H9 (cell line): ENCODE measurements around the gene WSB2. TPM values are rescaled to one million over a fixed set of nuclear protein-coding genes. Genes with fewer than 3 reads are reported as not detected.
A peak's percentile ranks its signal among the peaks of the same experiment; 100 is the strongest.

ENCODE experiments used
- DNase-seq: peaks from one replicate; pipeline ENCODE4 v3.0.0-alpha.2; 2017
- H2AFZ ChIP-seq: one replicate; pipeline ENCODE4 v1.6.1; 2013; ENCODE audit warnings: mild to moderate bottlenecking, low read length, control low read depth, moderate library complexity
- H2AK5ac ChIP-seq: 2 replicates; pipeline ENCODE4 v1.6.1; 2013; ENCODE audit warnings: low read length, control low read depth, mixed read lengths; ENCODE audit not compliant: insufficient read length
- H2BK120ac ChIP-seq: one replicate; pipeline ENCODE4 v1.6.1; 2013; ENCODE audit warnings: low read depth, mild to moderate bottlenecking, low read length, control low read depth, inconsistent platforms; ENCODE audit not compliant: poor library complexity, severe bottlenecking
- H2BK12ac ChIP-seq: 2 replicates; pipeline ENCODE4 v1.6.1; 2013; ENCODE audit warnings: low read length, control low read depth, mixed read lengths, low read depth; ENCODE audit not compliant: insufficient read length
- H2BK15ac ChIP-seq: 2 replicates; pipeline ENCODE4 v1.6.1; 2013; ENCODE audit warnings: low read depth, low read length, control low read depth
- H2BK20ac ChIP-seq: one replicate; pipeline ENCODE4 v1.6.1; 2013; ENCODE audit warnings: low read depth, mild to moderate bottlenecking, low read length, control low read depth, inconsistent platforms; ENCODE audit not compliant: poor library complexity, severe bottlenecking
- H2BK5ac ChIP-seq: 2 replicates; pipeline ENCODE4 v1.6.1; 2013; ENCODE audit warnings: low read length, control low read depth, mixed read lengths; ENCODE audit not compliant: insufficient read length
- H3K14ac ChIP-seq: 2 replicates; pipeline ENCODE4 v1.6.1; 2013; ENCODE audit warnings: low read length, control low read depth; ENCODE audit not compliant: insufficient read depth
- H3K18ac ChIP-seq: 2 replicates; pipeline ENCODE4 v1.6.1; 2013; ENCODE audit warnings: low read depth, mild to moderate bottlenecking, mixed read lengths, low read length, control low read depth; ENCODE audit not compliant: insufficient read length
- H3K23ac ChIP-seq: 2 replicates; pipeline ENCODE4 v1.6.1; 2013; ENCODE audit warnings: low read length, control low read depth, mixed read lengths, low read depth; ENCODE audit not compliant: insufficient read length
- H3K23me2 ChIP-seq: 2 replicates; pipeline ENCODE4 v1.6.1; 2013; ENCODE audit warnings: low read depth, mild to moderate bottlenecking, mixed read lengths, low read length, control low read depth; ENCODE audit not compliant: insufficient read length, poor library complexity, severe bottlenecking
- H3K27ac ChIP-seq: 2 replicates; pipeline ENCODE4 v1.5.1; 2013; ENCODE audit warnings: low read length, control low read depth, mixed read lengths, low read depth; ENCODE audit not compliant: insufficient read length
- H3K27me3 ChIP-seq: 2 replicates; pipeline ENCODE4 v1.6.1; 2013; ENCODE audit warnings: low read length, control low read depth, inconsistent platforms; ENCODE audit not compliant: insufficient read depth
- H3K4ac ChIP-seq: 2 replicates; pipeline ENCODE4 v1.6.1; 2013; ENCODE audit warnings: low read depth, mild to moderate bottlenecking, control low read depth, inconsistent platforms, low read length, moderate library complexity
- H3K4me1 ChIP-seq: 2 replicates; pipeline ENCODE4 v1.6.1; 2013; ENCODE audit warnings: low read length, control low read depth, inconsistent platforms; ENCODE audit not compliant: insufficient read depth
- H3K4me2 ChIP-seq: 2 replicates; pipeline ENCODE4 v1.6.1; 2013; ENCODE audit warnings: low read length, control low read depth, mixed read lengths; ENCODE audit not compliant: insufficient read length, insufficient read depth
- H3K56ac ChIP-seq: 2 replicates; pipeline ENCODE4 v1.6.1; 2013; ENCODE audit warnings: low read depth, mild to moderate bottlenecking, mixed read lengths, low read length, control low read depth; ENCODE audit not compliant: insufficient read length
- H3K79me1 ChIP-seq: 2 replicates; pipeline ENCODE4 v1.6.1; 2013; ENCODE audit warnings: low read depth, mild to moderate bottlenecking, moderate library complexity, low read length, control low read depth, inconsistent platforms; ENCODE audit not compliant: insufficient read depth, poor library complexity, severe bottlenecking
- H3K79me2 ChIP-seq: 2 replicates; pipeline ENCODE4 v1.6.1; 2013; ENCODE audit warnings: low read length, control low read depth, inconsistent platforms; ENCODE audit not compliant: insufficient read depth
- H3K9ac ChIP-seq: 2 replicates; pipeline ENCODE4 v1.6.1; 2013; ENCODE audit warnings: low read length, control low read depth, mixed read lengths; ENCODE audit not compliant: insufficient read length; ENCODE audit errors: extremely low read depth
- H3K9me3 ChIP-seq: one replicate; pipeline ENCODE4 v1.6.1; 2013; ENCODE audit warnings: low read depth, low read length, inconsistent platforms; ENCODE audit not compliant: control insufficient read depth
- H3T11ph ChIP-seq: one replicate; pipeline ENCODE4 v1.6.1; 2013; ENCODE audit warnings: mild to moderate bottlenecking, low read length, control low read depth, inconsistent platforms
- H4K20me1 ChIP-seq: one replicate; pipeline ENCODE4 v1.6.1; 2013; ENCODE audit not compliant: control insufficient read depth, insufficient read length, insufficient read depth
- H4K5ac ChIP-seq: 2 replicates; pipeline ENCODE4 v1.6.1; 2013; ENCODE audit warnings: low read depth, mild to moderate bottlenecking, mixed read lengths, low read length, control low read depth; ENCODE audit not compliant: insufficient read length
- H4K8ac ChIP-seq: replicated peaks from 2 replicates; pipeline ENCODE4 v1.6.1; 2013; ENCODE audit warnings: low read length, control low read depth, mixed read lengths, low read depth; ENCODE audit not compliant: insufficient read length
- H4K91ac ChIP-seq: 2 replicates; pipeline ENCODE4 v1.6.1; 2013; ENCODE audit warnings: low read depth, mild to moderate bottlenecking, moderate library complexity, mixed read lengths, low read length, control low read depth; ENCODE audit not compliant: insufficient read length
- H3K27ac Mint-ChIP-seq, 3 experiments: 2 replicates in 2 of 3; 3 replicates in 1 of 3; pipeline ENCODE4 v1.8.0; 2020 to 2021; ENCODE audit warnings: mixed read lengths in 3 of 3, mild to moderate bottlenecking in 1 of 3, moderate library complexity in 1 of 3
- H3K27me3 Mint-ChIP-seq: 2 replicates; pipeline ENCODE4 v1.8.0; 2021; ENCODE audit warnings: low read depth, mild to moderate bottlenecking, moderate library complexity, mixed read lengths
- H3K36me3 Mint-ChIP-seq, 3 experiments: 2 replicates in 2 of 3; 3 replicates in 1 of 3; pipeline ENCODE4 v1.8.0; 2020 to 2021; ENCODE audit warnings: low read depth in 3 of 3, mixed read lengths in 3 of 3; ENCODE audit not compliant: insufficient read depth in 1 of 3
- H3K4me1 Mint-ChIP-seq, 2 experiments: 2 replicates each; pipeline ENCODE4 v1.8.0; 2020; ENCODE audit warnings: mixed read lengths in 2 of 2
- H3K4me3 Mint-ChIP-seq, 2 experiments: 2 replicates in 1 of 2; 3 replicates in 1 of 2; pipeline ENCODE4 v1.8.0; 2020 to 2021; ENCODE audit warnings: mild to moderate bottlenecking in 2 of 2, mixed read lengths in 2 of 2, moderate library complexity in 1 of 2
- H3K9me3 Mint-ChIP-seq, 2 experiments: 2 replicates in 1 of 2; 3 replicates in 1 of 2; pipeline ENCODE4 v1.8.0; 2020; ENCODE audit warnings: mild to moderate bottlenecking in 2 of 2, mixed read lengths in 2 of 2, moderate library complexity in 1 of 2
- WGBS: extraction: QIAGEN DNeasy Blood & Tissue Kit; methylation state at CpG from one replicate; pipeline ENCODE4 v1.1.7; 2013; ENCODE audit warnings: missing lambda C conversion rate, low lambda C conversion rate, mixed read lengths; ENCODE audit not compliant: insufficient read length; ENCODE audit errors: extremely low coverage; 5-methylcytosine and 5-hydroxymethylcytosine counted together
- total RNA-seq: library from RNA; stranded (reverse); gene quantifications from 2 replicates; pipeline ENCODE4 v1.2.1, GENCODE V29; 2021
- TF ChIP-seq, protein P1 (sequence below): fragments of 200-600 bp; sonication (generic); conservative IDR thresholded peaks from 3 replicates; pipeline ENCODE4 v1.8.0; 2021; ENCODE audit warnings: antibody characterized with exemption, mild to moderate bottlenecking

The WSB2 gene
- total RNA-seq, 1 experiment from 2014 or later, result 58.6 TPM

DNA sequence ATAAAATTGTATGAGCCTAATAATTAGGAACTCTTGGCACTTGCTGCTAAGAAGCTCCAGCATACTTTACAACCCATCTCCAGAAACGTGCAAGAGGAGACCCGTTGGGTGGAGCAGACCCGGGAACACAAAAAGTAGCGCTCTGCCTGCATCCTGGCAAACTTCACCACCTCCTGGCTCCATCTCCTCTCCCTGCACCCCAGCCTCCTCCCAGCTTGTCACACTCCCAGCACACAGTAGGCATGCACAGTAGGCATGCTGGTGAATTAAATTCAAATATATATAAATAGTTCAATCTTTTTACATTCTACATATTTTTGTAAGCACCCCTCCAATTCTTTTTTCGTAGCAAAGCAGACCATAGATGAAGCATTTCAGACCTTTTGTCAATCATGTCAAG is 41.6 kb upstream of the WSB2 start:
- H3K36me3 Mint-ChIP-seq, result peaks cover 8 to 30% (median 10%) of the 10 kb centered on the region in 3 experiments; a peak in 4 of 7 replicates
- peak overlapping the region; percentile 67 for H3K4me2 ChIP-seq
- TF ChIP-seq, protein P1, sequence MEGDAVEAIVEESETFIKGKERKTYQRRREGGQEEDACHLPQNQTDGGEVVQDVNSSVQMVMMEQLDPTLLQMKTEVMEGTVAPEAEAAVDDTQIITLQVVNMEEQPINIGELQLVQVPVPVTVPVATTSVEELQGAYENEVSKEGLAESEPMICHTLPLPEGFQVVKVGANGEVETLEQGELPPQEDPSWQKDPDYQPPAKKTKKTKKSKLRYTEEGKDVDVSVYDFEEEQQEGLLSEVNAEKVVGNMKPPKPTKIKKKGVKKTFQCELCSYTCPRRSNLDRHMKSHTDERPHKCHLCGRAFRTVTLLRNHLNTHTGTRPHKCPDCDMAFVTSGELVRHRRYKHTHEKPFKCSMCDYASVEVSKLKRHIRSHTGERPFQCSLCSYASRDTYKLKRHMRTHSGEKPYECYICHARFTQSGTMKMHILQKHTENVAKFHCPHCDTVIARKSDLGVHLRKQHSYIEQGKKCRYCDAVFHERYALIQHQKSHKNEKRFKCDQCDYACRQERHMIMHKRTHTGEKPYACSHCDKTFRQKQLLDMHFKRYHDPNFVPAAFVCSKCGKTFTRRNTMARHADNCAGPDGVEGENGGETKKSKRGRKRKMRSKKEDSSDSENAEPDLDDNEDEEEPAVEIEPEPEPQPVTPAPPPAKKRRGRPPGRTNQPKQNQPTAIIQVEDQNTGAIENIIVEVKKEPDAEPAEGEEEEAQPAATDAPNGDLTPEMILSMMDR, result no peak
- no peaks in the 10 kb centered on the region for H4K20me1 ChIP-seq
- peaks cover 6% of the 10 kb centered on the region for H3K79me1 ChIP-seq
- no peaks in the 10 kb centered on the region for H3K9me3 ChIP-seq
- no peak overlapping the region for H3K23ac ChIP-seq
- H3K27ac ChIP-seq, result no peak overlapping the region
- H3K4me1 ChIP-seq, result peaks cover 7% of the 10 kb centered on the region; the same call in 1 of the 2 replicates
- no peak for DNase-seq
- H3K56ac ChIP-seq, result no peak overlapping the region
- H2AFZ ChIP-seq, result no peak overlapping the region
- H2BK12ac ChIP-seq, result no peak overlapping the region
- no CpG with 5 or more reads among the region's 5 CpGs for WGBS
- H2BK120ac ChIP-seq, result no peak overlapping the region
- H3K4ac ChIP-seq, result no peak overlapping the region
- H4K8ac ChIP-seq, result no peak overlapping the region
- no peak overlapping the region for H3K18ac ChIP-seq
- H2BK5ac ChIP-seq, result no peak overlapping the region
- H3T11ph ChIP-seq, result no peak overlapping the region
- H3K9ac ChIP-seq, result peak overlapping the region; percentile 37
- H3K27ac Mint-ChIP-seq, result peak overlapping the region; percentile 77 to 94 (median 83); a peak in 5 of 7 replicates
- no peaks in the 10 kb centered on the region for H3K27me3 ChIP-seq
- H2AK5ac ChIP-seq, result no peak overlapping the region
- H3K4me3 Mint-ChIP-seq, result peak overlapping the region; percentile 91 to 92
- H3K79me2 ChIP-seq, result peaks cover 9% of the 10 kb centered on the region; the same call in 1 of the 2 replicates
- no peaks in the 10 kb centered on the region for H3K9me3 Mint-ChIP-seq
- peaks cover 33 to 35% of the 10 kb centered on the region in 2 experiments for H3K4me1 Mint-ChIP-seq
- peaks cover 9% of the 10 kb centered on the region for H3K23me2 ChIP-seq
- H3K14ac ChIP-seq, result no peak overlapping the region
- H2BK15ac ChIP-seq, result no peak overlapping the region
- no peaks in the 10 kb centered on the region for H3K27me3 Mint-ChIP-seq
- no peak overlapping the region for H2BK20ac ChIP-seq
- no peak overlapping the region for H4K91ac ChIP-seq
- no peak overlapping the region for H4K5ac ChIP-seq
